ENCODE data around the gene KRTAP10-7. TPM values are rescaled to one million over a fixed set of nuclear protein-coding genes. Genes with fewer than 3 reads are reported as not detected.

The KRTAP10-7 gene
- total and polyA plus RNA-seq, 2 of the 13 experiments (the other 11 are each of a cell fraction or from before 2014, with no cell fraction given), result not detected

DNA sequence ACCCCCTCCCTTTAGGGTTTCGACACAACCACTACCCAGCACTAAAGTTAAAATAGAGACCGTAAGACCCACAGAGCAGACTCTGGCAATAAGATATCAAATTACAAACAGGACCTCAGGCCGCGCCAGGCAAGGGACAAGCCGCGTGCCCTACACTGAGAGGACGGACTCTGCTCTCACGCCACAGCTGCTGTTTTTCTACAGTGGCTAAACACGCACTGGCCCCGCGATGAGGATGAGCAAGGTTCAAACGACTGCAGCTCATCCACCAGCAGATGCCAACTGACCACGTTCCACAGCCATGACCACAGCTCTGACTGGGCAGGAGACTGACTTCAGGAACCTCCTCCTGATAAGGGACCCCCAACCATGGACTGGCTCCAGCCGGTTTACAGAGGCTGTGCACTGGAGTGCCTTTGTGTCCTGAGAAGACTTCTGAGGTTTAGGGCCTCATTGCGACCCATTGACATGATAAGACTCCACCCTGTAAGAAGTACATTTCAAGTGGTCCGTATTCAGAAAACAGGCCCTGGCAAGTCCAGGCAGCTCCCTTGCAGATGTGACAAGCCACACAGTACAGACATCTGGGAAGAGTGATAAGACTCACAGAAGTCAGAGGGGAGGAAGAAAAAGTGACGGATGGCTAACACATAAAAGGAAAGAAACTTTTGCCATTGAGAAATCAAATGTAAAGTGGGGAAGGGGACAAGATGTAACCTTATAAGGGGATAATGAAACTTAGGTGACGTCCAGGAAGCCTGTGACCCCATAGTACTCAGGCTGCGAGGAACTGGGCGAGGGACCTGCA is 6.6 kb upstream of the KRTAP10-7 start (continued):
- TF ChIP-seq PHF20 (CRISPR knock-in tag; IDR thresholded peaks at IDR 0.05), result no peak; the same call in 1 of the 2 replicates
- TF ChIP-seq USF2 (IDR thresholded peaks at IDR 0.05; ENCODE audit: low read depth, low read length), result no peak
- TF ChIP-seq USF2 (CRISPR knock-in tag; IDR thresholded peaks at IDR 0.05; ENCODE audit: borderline replicate concordance), result peak; percentile 54; the same call in 1 of the 2 replicates
- peak; percentile 54; the same call in 1 of the 2 replicates for TF ChIP-seq ZNF350 (CRISPR knock-in tag; IDR thresholded peaks at IDR 0.05; ENCODE audit: borderline replicate concordance, low read depth)
- TF ChIP-seq ZNF136 (CRISPR knock-in tag; IDR thresholded peaks at IDR 0.05; ENCODE audit: low read depth), result 0 out of 2 replicates have a peak, but pooled peaks have one; percentile 43
- TF ChIP-seq ZNF513 (CRISPR knock-in tag; conservative IDR thresholded peaks at IDR 0.05), result no peak
- no peak for TF ChIP-seq EHMT2 (IDR thresholded peaks at IDR 0.05; ENCODE audit: borderline replicate concordance, low read depth, low read length)
- TF ChIP-seq ZFX (CRISPR knock-in tag; IDR thresholded peaks at IDR 0.05; ENCODE audit: low read depth), result peak; percentile 77
- TF ChIP-seq ZNF710 (CRISPR knock-in tag; IDR thresholded peaks at IDR 0.05; ENCODE audit: borderline replicate concordance), result no peak
- TF ChIP-seq MLXIP (CRISPR knock-in tag; IDR thresholded peaks at IDR 0.05; ENCODE audit: borderline replicate concordance), result peak; percentile 71; the same call in 1 of the 2 replicates
- 0 out of 2 replicates have a peak, but pooled peaks have one; percentile 41 for TF ChIP-seq KMT2B (CRISPR knock-in tag; IDR thresholded peaks at IDR 0.05)
- TF ChIP-seq POLR2AphosphoS5 (IDR thresholded peaks at IDR 0.05; ENCODE audit: low read depth, low read length), result no peak
- TF ChIP-seq CREB3 (CRISPR knock-in tag; IDR thresholded peaks at IDR 0.05), result peak; percentile 40; the same call in 1 of the 2 replicates
- TF ChIP-seq ZNF768 (CRISPR knock-in tag; IDR thresholded peaks at IDR 0.05), result no peak
- peak; percentile 75 for TF ChIP-seq ELF3 (CRISPR knock-in tag; IDR thresholded peaks at IDR 0.05)
- peak; percentile 73 for TF ChIP-seq ZSCAN31 (CRISPR knock-in tag; IDR thresholded peaks at IDR 0.05; ENCODE audit: low read depth)
- peak; percentile 50; the same call in 1 of the 2 replicates for TF ChIP-seq ZNF451 (CRISPR knock-in tag; IDR thresholded peaks at IDR 0.05)

All from HepG2 (cell line).